GM18505 (cell line): Measurements from ENCODE around the gene POTEB3.
"Not testable (repeated sequence)": the region's sequence is repeated elsewhere in the genome, so short reads cannot be mapped to it uniquely, and the experiment has no call there.

Experiments used
- ATAC-seq: cut with Tn5 transposase; IDR thresholded peaks from one replicate; pipeline ENCODE4 v1.9.1; 2021; ENCODE audit not compliant: unreplicated experiment

POTEB3 gene

GRCh38 chr15:21440399-21440798, at the start of gene POTEB3:
Gene POTEB3, minus strand, starts transcription at chr15:21440499. Its CDS starts 488 bp downstream, at chr15:21440011.
- not testable (repeated sequence) for ATAC-seq

- ATAC-seq: not testable (repeated sequence)
Measured at GRCh38 chr15:21453683-21454082, 13.4 kb upstream of the POTEB3 start.

- ATAC-seq: not testable (repeated sequence)
Measured at GRCh38 chr15:21451920-21452563, 11.7 kb upstream of the POTEB3 start.

- not testable (repeated sequence) for ATAC-seq
Measured at GRCh38 chr15:21451487-21451886, 11.2 kb upstream of the POTEB3 start.

- not testable (repeated sequence) for ATAC-seq
Measured at GRCh38 chr15:21407366-21407765, 32.9 kb downstream of the POTEB3 start.

GRCh38 chr15:21401531-21401930, 38.8 kb downstream of the POTEB3 start:
- ATAC-seq: not testable (repeated sequence)

GRCh38 chr15:21399111-21399510, 41.2 kb downstream of the POTEB3 start:
- ATAC-seq: not testable (repeated sequence)

GRCh38 chr15:21398511-21398910, 41.8 kb downstream of the POTEB3 start:
- not testable (repeated sequence) for ATAC-seq

GRCh38 chr15:21397656-21398055, 42.6 kb downstream of the POTEB3 start:
- ATAC-seq: not testable (repeated sequence)

- ATAC-seq: not testable (repeated sequence)
Measured at GRCh38 chr15:21397186-21397585, 43.1 kb downstream of the POTEB3 start.

- not testable (repeated sequence) for ATAC-seq
Measured at GRCh38 chr15:21385961-21386360, 54.3 kb downstream of the POTEB3 start.

- not testable (repeated sequence) for ATAC-seq
Measured at GRCh38 chr15:21383866-21384485, 56.3 kb downstream of the POTEB3 start.

- not testable (repeated sequence) for ATAC-seq
Measured at GRCh38 chr15:21373682-21374081, 66.6 kb downstream of the POTEB3 start.

GRCh38 chr15:21369177-21369576, 71.1 kb downstream of the POTEB3 start:
- not testable (repeated sequence) for ATAC-seq

GRCh38 chr15:21368625-21369024, 71.7 kb downstream of the POTEB3 start:
- ATAC-seq: not testable (repeated sequence)
